Upper lobe of left lung (tissue), 6 donors: ENCODE data around the gene DDN. TPM values are rescaled to one million over a fixed set of nuclear protein-coding genes. Genes with fewer than 3 reads are reported as not detected.

Experiments
- ATAC-seq, 2 donors: fragments of 200-7000 bp; cut with Tn5 transposase; one replicate each; pipeline ENCODE4 v1.9.1; 2022; ENCODE audit warnings: mild to moderate bottlenecking in 2 of 2, moderate library complexity in 2 of 2; ENCODE audit not compliant: low FRiP score in 2 of 2
- DNase-seq, 2 donors: peaks; one replicate each; pipeline ENCODE4 v3.0.0-alpha.2; 2019 to 2020
- H3K27ac ChIP-seq, 4 donors: fragments of 200-600 bp; sonication (generic); one replicate each; pipeline ENCODE4 v1.5.1; 2016 to 2019
- H3K27me3 ChIP-seq, 4 donors: fragments of 200-600 bp; sonication (generic); one replicate each; pipeline ENCODE4 v1.5.1; 2017 to 2019
- H3K36me3 ChIP-seq, 4 donors: fragments of 200-600 bp; sonication (generic); one replicate each; pipeline ENCODE4 v1.5.1; 2016 to 2019
- H3K4me1 ChIP-seq, 4 donors: fragments of 200-600 bp; sonication (generic); one replicate each; pipeline ENCODE4 v1.5.1; 2018 to 2019
- H3K4me3 ChIP-seq, 4 donors: fragments of 200-600 bp; sonication (generic); one replicate each; pipeline ENCODE4 v1.5.1; 2017 to 2019; ENCODE audit warnings: mild to moderate bottlenecking in 2 of 4, moderate library complexity in 1 of 4
- H3K9me3 ChIP-seq, 4 donors: fragments of 200-600 bp; sonication (generic); one replicate each; pipeline ENCODE4 v1.5.1; 2018 to 2019
- CTCF ChIP-seq, 6 experiments: fragments of 450-650 bp in 4 of 6; fragments of 200-600 bp in 2 of 6; sonication (generic) in 2 of 6; IDR thresholded peaks; one replicate each; pipeline ENCODE4 v1.5.1; 2016 to 2019; ENCODE audit warnings: antibody characterized with exemption in 6 of 6
- EP300 ChIP-seq, 4 donors: sonication (generic); formaldehyde crosslinking; IDR thresholded peaks; one replicate each; pipeline ENCODE4 v1.5.1; 2017; ENCODE audit warnings: antibody characterized with exemption in 4 of 4, control low read depth in 2 of 4
- POLR2A ChIP-seq, 4 donors: fragments of 450-650 bp; IDR thresholded peaks; one replicate each; pipeline ENCODE4 v1.5.1; 2016 to 2017; ENCODE audit warnings: antibody characterized with exemption in 4 of 4, mild to moderate bottlenecking in 2 of 4
- POLR2AphosphoS5 ChIP-seq, 2 donors: sonication (generic); formaldehyde crosslinking; IDR thresholded peaks; one replicate each; pipeline ENCODE4 v1.5.1; 2017; ENCODE audit warnings: antibody characterized with exemption in 2 of 2
- WGBS, 2 donors: methylation state at CpG; one replicate each; pipeline ENCODE4 v1.1.5; 2017 to 2018; 5-methylcytosine and 5-hydroxymethylcytosine counted together
- total RNA-seq, 6 donors: library from RNA; depleted of rRNA in 4 of 6; stranded (reverse); fragments of >200 nt in 4 of 6; gene quantifications; one replicate each; pipeline versions ENCODE4 v1.1.0 to v1.2.1, GENCODE V29; 2016 to 2021
- donor health status: DM: no; HTN: no; CAD: no; lungs with moderate emphysema.
- donor health status: DM: no; HTN: yes; CAD: no; lungs with severe emphysema.

Gene DDN
- total RNA-seq, 6 donors from 2014 or later: 0.13 to 0.30 (median 0.18) TPM; not detected in 2

- H3K36me3 ChIP-seq: peaks cover 35 to 58% (median 52%) of the 10 kb centered on the region in 4 donors
- TF ChIP-seq EP300 (IDR thresholded peaks at IDR 0.05): no peak
- no peak for TF ChIP-seq POLR2A (IDR thresholded peaks at IDR 0.05)
- H3K9me3 ChIP-seq: no peaks in the 10 kb centered on the region
- ATAC-seq (no peak), DNase-seq (peak in 1 of 2 donors; percentile 58)
- 86 to 89% methylated on average over 9 to 11 of the region's 11 CpGs for WGBS, 2 donors
- peaks cover 5 to 23% (median 19%) of the 10 kb centered on the region in 4 donors for H3K4me1 ChIP-seq
- no peak overlapping the region for H3K27ac ChIP-seq
- H3K27me3 ChIP-seq: no peaks in the 10 kb centered on the region
- H3K4me3 ChIP-seq: no peak overlapping the region
Observed at GRCh38 chr12:49021292-49021915, 22.2 kb upstream of the DDN start.

GRCh38 chr12:49020441-49020840 lies 21.3 kb upstream of the DDN start:
- H3K4me3 ChIP-seq: no peak overlapping the region
- H3K4me1 ChIP-seq: peaks cover 5 to 23% (median 19%) of the 10 kb centered on the region in 4 donors
- TF ChIP-seq POLR2A (IDR thresholded peaks at IDR 0.05) (no peak), EP300 (IDR thresholded peaks at IDR 0.05) (no peak), POLR2AphosphoS5 (IDR thresholded peaks at IDR 0.05) (no peak), CTCF (IDR thresholded peaks at IDR 0.05) (no peak)
- WGBS, 2 donors: 84 to 87% methylated on average over 5 to 6 of the region's 6 CpGs
- H3K9me3 ChIP-seq: no peaks in the 10 kb centered on the region
- ATAC-seq (no peak), DNase-seq (no peak)
- no peaks in the 10 kb centered on the region for H3K27me3 ChIP-seq
- H3K27ac ChIP-seq: peak overlapping the region in 2 of 4 donors; percentile 91 to 97
- peaks cover 27 to 49% (median 43%) of the 10 kb centered on the region in 4 donors for H3K36me3 ChIP-seq

- Histone ChIP-seq H3K36me3 (peaks cover 20 to 41% (median 35%) of the 10 kb centered on the region in 4 donors), H3K27ac (peak overlapping the region; percentile 91 to 97 (median 96)), H3K4me3 (peak overlapping the region in 2 of 4 donors; percentile 83 to 90), H3K9me3 (no peaks in the 10 kb centered on the region), H3K4me1 (peaks cover 5 to 23% (median 19%) of the 10 kb centered on the region in 4 donors), H3K27me3 (no peaks in the 10 kb centered on the region)
- ATAC-seq: peak in 1 of 2 donors; percentile 30
- TF ChIP-seq POLR2AphosphoS5 (IDR thresholded peaks at IDR 0.05): no peak
- no peak for TF ChIP-seq CTCF (IDR thresholded peaks at IDR 0.05)
- no peak for TF ChIP-seq EP300 (IDR thresholded peaks at IDR 0.05)
- no peak for TF ChIP-seq POLR2A (IDR thresholded peaks at IDR 0.05)
- no peak for DNase-seq
- 62 to 66% methylated on average over 10 of the region's 10 CpGs for WGBS, 2 donors
Observed at GRCh38 chr12:49019443-49020324, 20.5 kb upstream of the DDN start.

- TF ChIP-seq CTCF (IDR thresholded peaks at IDR 0.05) (no peak), POLR2AphosphoS5 (IDR thresholded peaks at IDR 0.05) (no peak), EP300 (IDR thresholded peaks at IDR 0.05) (no peak), POLR2A (IDR thresholded peaks at IDR 0.05) (no peak)
- 4% methylated on average over 8 of the region's 8 CpGs for WGBS, 2 donors
Observed at GRCh38 chr12:49019120-49019430, 19.9 kb upstream of the DDN start.

More at GRCh38 chr12:49019120-49019430, 19.9 kb upstream of the DDN start:
- Histone ChIP-seq H3K27ac (peak overlapping the region; percentile 91 to 97 (median 96)), H3K4me3 (peak overlapping the region in 3 of 4 donors; percentile 57 to 90 (median 83)), H3K27me3 (no peaks in the 10 kb centered on the region), H3K4me1 (peaks cover 5 to 23% (median 19%) of the 10 kb centered on the region in 4 donors), H3K9me3 (no peaks in the 10 kb centered on the region), H3K36me3 (peaks cover 17 to 35% (median 29%) of the 10 kb centered on the region in 4 donors)
- ATAC-seq (peak; percentile 13 to 47), DNase-seq (no peak)
